RWPE2 (cell line): ENCODE measurements around the gene C10orf88.

Source experiments
- ATAC-seq: fragments of 200-7000 bp; cut with Tn5 transposase; 3 replicates; pipeline ENCODE4 v1.9.1; 2021; ENCODE audit warnings: low read depth
- DNase-seq: peaks from one replicate; pipeline ENCODE4 v3.0.0-alpha.2; 2020; ENCODE audit warnings: low spot score
- H3K27ac ChIP-seq: fragments of 450-650 bp; 2 replicates; pipeline ENCODE4 v1.5.1; 2017; ENCODE audit warnings: mild to moderate bottlenecking; ENCODE audit not compliant: poor library complexity, severe bottlenecking
- H3K27me3 ChIP-seq: fragments of 250-450 bp; sonication (Bioruptor Pico); 2 replicates; pipeline ENCODE4 v1.5.1; 2021; ENCODE audit warnings: mild to moderate bottlenecking, moderate library complexity; ENCODE audit not compliant: insufficient read depth, poor library complexity, severe bottlenecking
- H3K36me3 ChIP-seq: fragments of 250-450 bp; sonication (Bioruptor Pico); 2 replicates; pipeline ENCODE4 v1.5.1; 2020; ENCODE audit warnings: low read depth, mild to moderate bottlenecking, moderate library complexity
- H3K4me1 ChIP-seq: fragments of 250-450 bp; sonication (Bioruptor Pico); 2 replicates; pipeline ENCODE4 v1.5.1; 2021; ENCODE audit warnings: mild to moderate bottlenecking, moderate library complexity; ENCODE audit not compliant: insufficient read depth, poor library complexity, severe bottlenecking
- H3K4me3 ChIP-seq: fragments of 250-450 bp; sonication (Bioruptor Pico); 2 replicates; pipeline ENCODE4 v1.5.1; 2021; ENCODE audit warnings: mild to moderate bottlenecking, moderate library complexity; ENCODE audit not compliant: severe bottlenecking
- H3K9me3 ChIP-seq: fragments of 250-450 bp; sonication (Bioruptor Pico); 2 replicates; pipeline ENCODE4 v1.5.1; 2021; ENCODE audit warnings: mild to moderate bottlenecking, moderate library complexity; ENCODE audit not compliant: severe bottlenecking
- CTCF ChIP-seq: fragments of 450-650 bp; IDR thresholded peaks from one replicate; pipeline ENCODE4 v1.5.1; 2017; ENCODE audit warnings: mild to moderate bottlenecking, moderate library complexity; ENCODE audit not compliant: poor library complexity, severe bottlenecking

C10orf88 gene

GRCh38 chr10:122966879-122967278, 12.9 kb upstream of the C10orf88 start:
- no peak for TF ChIP-seq CTCF
- no peak overlapping the region for H3K4me3 ChIP-seq
- no peaks in the 10 kb centered on the region for H3K27me3 ChIP-seq
- ATAC-seq (no peak), DNase-seq (no peak)
- H3K9me3 ChIP-seq = no peaks in the 10 kb centered on the region
- H3K36me3 ChIP-seq = no peaks in the 10 kb centered on the region
- H3K4me1 ChIP-seq = no peaks in the 10 kb centered on the region
- H3K27ac ChIP-seq = no peak overlapping the region

GRCh38 chr10:122962405-122962804, 8.4 kb upstream of the C10orf88 start:
- Histone ChIP-seq H3K4me1 (peaks cover 5% of the 10 kb centered on the region), H3K27me3 (no peaks in the 10 kb centered on the region), H3K27ac (no peak overlapping the region), H3K36me3 (no peaks in the 10 kb centered on the region), H3K9me3 (no peaks in the 10 kb centered on the region), H3K4me3 (no peak overlapping the region)
- no peak for TF ChIP-seq CTCF
- DNase-seq = no peak
- no peak for ATAC-seq

GRCh38 chr10:122957474-122957873, 3.4 kb upstream of the C10orf88 start:
- Histone ChIP-seq H3K27ac (no peak overlapping the region), H3K4me1 (peaks cover 17% of the 10 kb centered on the region), H3K27me3 (no peaks in the 10 kb centered on the region), H3K36me3 (0 out of 2 replicates have a peak, but pooled peaks cover 3% of the 10 kb centered on the region), H3K9me3 (no peaks in the 10 kb centered on the region), H3K4me3 (no peak overlapping the region)
- no peak for TF ChIP-seq CTCF
- DNase-seq (no peak), ATAC-seq (no peak)

- H3K27me3 ChIP-seq = no peaks in the 10 kb centered on the region
- no peak for ATAC-seq
- H3K27ac ChIP-seq = no peak overlapping the region
Observed at GRCh38 chr10:122955892-122956291, 1.9 kb upstream of the C10orf88 start.

GRCh38 chr10:122954731-122955050, 664 bp upstream of the C10orf88 start:
- Histone ChIP-seq H3K36me3 (peaks cover 26% of the 10 kb centered on the region), H3K4me1 (peaks cover 21% of the 10 kb centered on the region), H3K27ac (no peak overlapping the region), H3K4me3 (peak overlapping the region; percentile 59), H3K9me3 (no peaks in the 10 kb centered on the region), H3K27me3 (no peaks in the 10 kb centered on the region)
- DNase-seq = no peak
- no peak for ATAC-seq
- TF ChIP-seq CTCF = no peak

More at GRCh38 chr10:122955892-122956291, 1.9 kb upstream of the C10orf88 start:
- peaks cover 21% of the 10 kb centered on the region for H3K4me1 ChIP-seq
- H3K9me3 ChIP-seq = no peaks in the 10 kb centered on the region
- peaks cover 14% of the 10 kb centered on the region for H3K36me3 ChIP-seq
- no peak overlapping the region for H3K4me3 ChIP-seq
- DNase-seq = no peak
- no peak for TF ChIP-seq CTCF
